Esophagus squamous epithelium (tissue), 5 donors: ENCODE data around the gene AKAP5. TPM values are rescaled to one million over a fixed set of nuclear protein-coding genes. Genes with fewer than 3 reads are reported as not detected.

ENCODE experiments used
- DNase-seq: peaks from one replicate; lab custom pipeline; 2025; lab: John Stamatoyannopoulos, UW
- H3K27ac ChIP-seq, 4 donors: fragments of 200-600 bp; sonication (generic); one replicate each; pipeline ENCODE4 v1.5.1; 2016 to 2019; ENCODE audit warnings: mild to moderate bottlenecking in 1 of 4
- H3K27me3 ChIP-seq, 4 donors: fragments of 200-600 bp; sonication (generic); 1 replicate in 3 of 4; 2 replicates in 1 of 4; pipeline versions ENCODE4 v1.5.1 to v1.6.0; 2017 to 2021; ENCODE audit warnings: antibody characterized with exemption in 1 of 4
- H3K36me3 ChIP-seq, 3 donors: fragments of 200-600 bp; sonication (generic); one replicate each; pipeline ENCODE4 v1.5.1; 2016 to 2019
- H3K4me1 ChIP-seq, 3 donors: fragments of 200-600 bp; sonication (generic); one replicate each; pipeline ENCODE4 v1.5.1; 2017 to 2019
- H3K4me3 ChIP-seq, 4 donors: fragments of 200-600 bp; sonication (generic); 1 replicate in 3 of 4; 2 replicates in 1 of 4; pipeline ENCODE4 v1.5.1; 2016 to 2019; ENCODE audit warnings: mild to moderate bottlenecking in 2 of 4, moderate library complexity in 1 of 4
- H3K9me3 ChIP-seq, 3 donors: fragments of 200-600 bp; sonication (generic); one replicate each; pipeline ENCODE4 v1.5.1; 2016 to 2019
- CTCF ChIP-seq, 6 experiments: fragments of 450-650 bp in 4 of 6; fragments of 200-600 bp in 2 of 6; sonication (generic) in 2 of 6; IDR thresholded peaks; one replicate each; pipeline ENCODE4 v1.5.1; 2016 to 2019; ENCODE audit warnings: antibody characterized with exemption in 6 of 6, mild to moderate bottlenecking in 4 of 6, moderate library complexity in 4 of 6
- POLR2A ChIP-seq, 4 donors: fragments of 450-650 bp; IDR thresholded peaks; one replicate each; pipeline ENCODE4 v1.6.1; 2017; ENCODE audit warnings: antibody characterized with exemption in 4 of 4, mild to moderate bottlenecking in 4 of 4, moderate library complexity in 3 of 4
- WGBS, 2 donors: methylation state at CpG; one replicate each; pipeline ENCODE4 v1.1.5; 2018; 5-methylcytosine and 5-hydroxymethylcytosine counted together
- intact Hi-C: fragments of 100-400 bp; cut with DNase I; formaldehyde crosslinking; loops from one replicate; pipeline ENCODE4 v1.15.0; 2022
- total RNA-seq, 4 donors: library from RNA; depleted of rRNA; stranded (reverse); fragments of >200 nt; gene quantifications; one replicate each; pipeline ENCODE4 v1.1.0, GENCODE V29; 2016
- donor health status: DM: yes; HTN: yes; CAD: no.

Gene AKAP5
- total RNA-seq, 4 donors from 2014 or later = 0.04 to 0.38 TPM; not detected in 2

- intact Hi-C loops = no loop called here
- no peaks in the 10 kb centered on the region for H3K9me3 ChIP-seq
- H3K4me1 ChIP-seq = peaks cover 0 to 21% (median 9%) of the 10 kb centered on the region in 3 donors
- 93 to 95% methylated on average over 6 of the region's 6 CpGs for WGBS, 2 donors
- no peak overlapping the region for H3K27ac ChIP-seq
- no peak for DNase-seq
- no peak overlapping the region for H3K4me3 ChIP-seq
- TF ChIP-seq POLR2A (IDR thresholded peaks at IDR 0.05) (no peak), CTCF (IDR thresholded peaks at IDR 0.05) (no peak)
- peaks cover 0 to 16% (median 0%) of the 10 kb centered on the region in 3 donors for H3K36me3 ChIP-seq
- H3K27me3 ChIP-seq = no peaks in the 10 kb centered on the region
These were observed 1.4 kb upstream of the AKAP5 start for GRCh38 chr14:64463873-64464272.

GRCh38 chr14:64464651-64465050 is 648 bp upstream of the AKAP5 start:
- H3K9me3 ChIP-seq = no peaks in the 10 kb centered on the region
- 12 to 23% methylated on average over 6 of the region's 6 CpGs for WGBS, 2 donors
- TF ChIP-seq POLR2A (IDR thresholded peaks at IDR 0.05) = no peak
- TF ChIP-seq CTCF (IDR thresholded peaks at IDR 0.05) = no peak

GRCh38 chr14:64465831-64466554 is 694 bp downstream of the AKAP5 start:
- peak overlapping the region; percentile 15 to 79 (median 64) for H3K27ac ChIP-seq
- DNase-seq = no peak
- intact Hi-C loops = no loop called here
- peaks cover 0 to 6% (median 0%) of the 10 kb centered on the region in 3 donors for H3K36me3 ChIP-seq
- 11 to 12% methylated on average over 15 of the region's 15 CpGs for WGBS, 2 donors
- H3K9me3 ChIP-seq = no peaks in the 10 kb centered on the region
- no peaks in the 10 kb centered on the region for H3K27me3 ChIP-seq
- peak overlapping the region; percentile 38 to 85 (median 74) for H3K4me3 ChIP-seq
- TF ChIP-seq CTCF (IDR thresholded peaks at IDR 0.05) = peak in 1 of 6 experiments; percentile 10
- TF ChIP-seq POLR2A (IDR thresholded peaks at IDR 0.05) = no peak
- H3K4me1 ChIP-seq = peaks cover 0 to 21% (median 9%) of the 10 kb centered on the region in 3 donors

More at GRCh38 chr14:64464651-64465050, 648 bp upstream of the AKAP5 start:
- H3K4me1 ChIP-seq = peaks cover 0 to 21% (median 9%) of the 10 kb centered on the region in 3 donors
- H3K27me3 ChIP-seq = no peaks in the 10 kb centered on the region
- H3K4me3 ChIP-seq = peak overlapping the region; percentile 38 to 85 (median 74)
- peaks cover 0 to 13% (median 0%) of the 10 kb centered on the region in 3 donors for H3K36me3 ChIP-seq
- intact Hi-C loops = no loop called here
- peak overlapping the region in 2 of 4 donors; percentile 15 to 63 for H3K27ac ChIP-seq
- DNase-seq = no peak

GRCh38 chr14:64467101-64467500 is 1.8 kb downstream of the AKAP5 start:
- Histone ChIP-seq H3K4me3 (no peak overlapping the region), H3K4me1 (peaks cover 0 to 21% (median 9%) of the 10 kb centered on the region in 3 donors), H3K27me3 (no peaks in the 10 kb centered on the region), H3K9me3 (no peaks in the 10 kb centered on the region), H3K27ac (no peak overlapping the region), H3K36me3 (peaks cover 0 to 4% (median 0%) of the 10 kb centered on the region in 3 donors)
- intact Hi-C loops = no loop called here
- TF ChIP-seq POLR2A (IDR thresholded peaks at IDR 0.05) (no peak), CTCF (IDR thresholded peaks at IDR 0.05) (no peak)
- DNase-seq = no peak
- WGBS, 2 donors = 51 to 75% methylated on average over 3 of the region's 3 CpGs

GRCh38 chr14:64467566-64467965 is 2.3 kb downstream of the AKAP5 start:
- no peaks in the 10 kb centered on the region for H3K9me3 ChIP-seq
- H3K27ac ChIP-seq = no peak overlapping the region
- peaks cover 0 to 21% (median 9%) of the 10 kb centered on the region in 3 donors for H3K4me1 ChIP-seq
- H3K4me3 ChIP-seq = no peak overlapping the region
- TF ChIP-seq CTCF (IDR thresholded peaks at IDR 0.05) = no peak
- TF ChIP-seq POLR2A (IDR thresholded peaks at IDR 0.05) = no peak
- no peak for DNase-seq
- intact Hi-C loops = no loop called here
- H3K27me3 ChIP-seq = no peaks in the 10 kb centered on the region
- H3K36me3 ChIP-seq = no peaks in the 10 kb centered on the region
